Superior temporal gyrus (tissue), 1 donor: ENCODE data around the gene SAA2.
A peak's percentile ranks its signal among the peaks of the same experiment; 100 is the strongest.
"Not testable (repeated sequence)": the region's sequence is repeated elsewhere in the genome, so short reads cannot be mapped to it uniquely, and the experiment has no call there.

Experiments used
- DNase-seq: peaks from one replicate; pipeline ENCODE4 v3.0.0-alpha.2; 2016; ENCODE audit errors: extremely low spot score

Gene SAA2

GRCh38 chr11:18253233-18253632 lies 4.8 kb upstream of the SAA2 start:
- no peak for DNase-seq

DNA sequence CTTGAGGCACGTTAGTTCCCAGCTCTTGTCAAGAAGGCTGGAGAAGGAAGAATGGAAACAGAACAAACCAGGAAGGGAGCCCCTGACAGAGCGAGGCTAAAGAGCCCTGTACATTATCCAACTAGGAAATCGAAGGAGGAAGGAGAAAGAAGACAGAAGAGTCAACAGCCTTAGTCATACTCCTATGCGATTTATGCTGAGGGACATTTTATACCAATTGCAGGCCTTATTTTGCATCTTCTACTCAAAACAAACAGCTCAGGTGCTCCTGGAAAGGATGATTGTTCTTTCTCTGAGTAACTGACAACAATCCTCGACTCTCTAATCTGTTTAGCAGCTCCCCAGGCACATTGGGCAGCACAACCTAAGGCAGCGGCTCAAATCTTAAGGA lies 1.3 kb downstream of the SAA2 start:
- not testable (repeated sequence) for DNase-seq

GRCh38 chr11:18246379-18247190 lies 1.9 kb downstream of the SAA2 start:
- DNase-seq, result not testable (repeated sequence)

DNA sequence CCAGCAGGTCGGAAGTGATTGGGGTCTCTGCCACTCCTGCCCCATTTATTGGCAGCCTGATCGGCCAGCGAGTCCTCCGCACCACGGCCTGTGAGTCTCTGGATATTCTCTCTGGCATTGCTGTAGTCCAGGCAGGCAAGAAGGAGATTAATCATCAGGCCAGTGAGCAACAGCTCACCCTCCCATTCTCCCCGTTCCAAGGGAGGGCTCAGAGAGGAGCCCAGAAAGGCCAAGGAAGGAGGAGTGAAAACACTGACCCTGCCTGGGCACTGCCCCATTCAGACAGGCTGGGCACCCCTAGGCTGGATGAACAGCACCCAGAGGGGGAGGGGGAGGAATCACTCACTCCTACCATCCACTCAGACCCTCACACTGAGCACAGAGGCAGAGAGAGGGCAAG lies 3.1 kb downstream of the SAA2 start:
- no peak for DNase-seq

GRCh38 chr11:18243783-18244362 lies 4.6 kb downstream of the SAA2 start:
- DNase-seq, result peak; percentile 29

DNA sequence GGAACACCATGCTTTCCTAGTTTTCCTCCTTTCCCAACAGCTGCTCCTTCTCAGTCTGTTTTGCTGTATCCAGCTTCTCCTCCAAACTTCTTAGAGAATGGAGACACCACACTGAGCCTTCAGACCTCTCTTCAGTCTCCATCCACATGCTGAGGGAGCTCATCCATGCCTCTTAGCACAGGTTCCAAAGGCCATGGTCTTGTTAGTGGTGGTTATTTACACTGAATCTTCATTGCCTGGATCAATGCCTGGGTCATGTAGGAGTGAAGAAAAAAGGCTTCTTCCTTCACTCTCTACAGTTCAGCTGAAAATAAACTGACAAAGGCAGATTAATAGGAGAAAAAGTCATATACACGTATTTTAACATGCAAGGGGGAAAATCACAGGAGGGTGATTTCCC lies 8.8 kb downstream of the SAA2 start:
- DNase-seq, result no peak

DNA sequence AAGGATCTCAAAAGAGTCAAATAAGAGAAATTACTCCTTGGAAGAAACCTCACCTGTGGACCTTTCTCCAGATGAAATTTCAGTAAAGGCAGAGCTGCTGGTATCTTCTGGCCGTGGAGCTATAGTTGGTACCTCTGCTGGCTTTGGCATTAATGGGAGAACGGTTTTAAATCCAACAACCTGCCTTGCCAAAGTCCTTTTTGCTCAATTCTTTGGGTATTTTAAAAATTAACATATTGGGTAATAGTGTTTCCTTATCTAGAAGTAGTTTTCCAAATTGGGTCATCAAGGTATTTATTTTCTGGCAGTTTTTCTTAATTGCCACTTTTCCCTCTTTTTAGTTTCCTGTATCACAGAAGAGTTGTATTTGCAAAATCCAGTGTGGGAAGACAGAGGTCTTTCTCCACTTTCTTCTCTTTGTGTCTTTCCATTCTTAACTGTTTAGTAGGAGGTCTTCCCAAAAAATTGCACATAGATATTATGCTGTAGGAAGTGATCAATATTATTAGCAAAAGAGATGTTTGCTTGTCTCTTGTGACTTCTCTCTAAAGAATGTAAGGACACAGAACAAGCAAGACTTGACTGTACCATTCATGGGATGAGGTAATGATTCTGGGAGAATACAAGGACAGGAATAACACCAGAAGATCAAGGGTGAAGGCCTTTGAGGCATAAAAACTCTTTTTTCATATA lies 11.7 kb downstream of the SAA2 start, which contains the start of gene SAA4:
Gene SAA4, minus strand, starts transcription at position 139 of the 693 bp plus-strand sequence. CDS start 876 bp downstream, outside the sequence.
- DNase-seq, result no peak

DNA sequence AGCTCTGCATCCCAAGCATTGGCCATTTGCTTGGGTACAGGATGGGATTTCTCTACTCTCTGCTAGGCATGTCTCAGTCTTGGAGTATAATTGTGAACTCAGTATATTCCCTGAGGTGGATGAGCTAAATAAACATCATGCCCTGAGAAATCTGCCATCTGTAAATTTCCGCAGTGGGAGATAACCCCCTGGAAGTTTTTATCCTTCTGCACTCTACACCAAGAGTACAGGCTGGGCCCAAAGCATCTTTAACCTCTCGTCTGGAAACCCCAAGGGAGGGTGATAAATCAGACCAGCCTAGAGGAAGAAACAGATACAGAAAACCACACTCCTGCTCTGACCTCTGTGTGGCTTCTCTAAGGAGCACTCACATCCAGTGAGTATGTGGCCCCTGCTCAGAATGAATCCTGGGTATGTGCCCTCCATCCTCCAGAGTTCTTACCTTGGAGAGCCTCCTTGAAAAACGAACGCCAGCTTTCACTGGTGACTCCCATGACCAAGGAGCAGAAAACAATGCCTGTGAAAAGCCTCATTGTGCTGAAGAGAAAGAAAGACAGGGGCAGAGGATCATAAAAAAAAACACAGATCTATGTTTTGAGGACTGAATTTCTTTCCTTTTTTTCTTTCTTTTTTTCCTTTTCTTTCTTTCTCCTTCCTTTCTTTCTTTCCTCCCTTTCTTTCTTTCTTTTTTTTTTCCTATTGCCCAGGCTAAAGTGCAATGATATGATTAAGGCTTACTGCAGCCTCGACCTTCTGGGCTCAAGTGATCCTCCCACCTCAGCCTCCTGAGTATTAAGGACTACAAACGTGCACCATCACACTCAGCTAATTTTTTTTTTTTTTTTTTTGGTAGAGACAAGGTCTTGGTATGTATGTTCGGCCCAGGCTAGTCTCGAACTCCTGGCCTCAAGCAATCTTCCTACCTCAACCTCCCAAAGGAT lies 12.8 kb downstream of the SAA2 start:
- DNase-seq, result no peak

GRCh38 chr11:18233912-18234311 lies 14.6 kb downstream of the SAA2 start:
- no peak for DNase-seq

DNA sequence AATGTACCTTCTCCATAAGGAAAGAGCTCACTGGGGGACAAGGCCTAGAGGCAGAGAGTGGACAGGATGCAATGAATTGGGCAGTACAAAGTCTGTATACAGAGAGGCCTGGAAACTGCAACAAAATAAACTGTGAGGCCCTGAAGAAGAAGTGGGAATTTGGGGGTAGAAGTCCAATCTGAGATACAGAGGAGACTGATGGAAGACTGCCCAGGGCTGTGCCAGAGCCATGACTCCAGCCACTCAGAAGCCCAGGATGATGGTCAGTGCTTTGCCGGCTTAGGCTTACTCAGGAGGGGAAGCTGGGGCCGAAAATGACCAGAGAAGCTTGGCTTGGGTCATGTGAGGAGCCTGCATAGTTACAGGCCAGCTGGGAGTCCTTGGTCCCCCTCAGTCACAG lies 17.6 kb downstream of the SAA2 start:
- DNase-seq, result no peak

DNA sequence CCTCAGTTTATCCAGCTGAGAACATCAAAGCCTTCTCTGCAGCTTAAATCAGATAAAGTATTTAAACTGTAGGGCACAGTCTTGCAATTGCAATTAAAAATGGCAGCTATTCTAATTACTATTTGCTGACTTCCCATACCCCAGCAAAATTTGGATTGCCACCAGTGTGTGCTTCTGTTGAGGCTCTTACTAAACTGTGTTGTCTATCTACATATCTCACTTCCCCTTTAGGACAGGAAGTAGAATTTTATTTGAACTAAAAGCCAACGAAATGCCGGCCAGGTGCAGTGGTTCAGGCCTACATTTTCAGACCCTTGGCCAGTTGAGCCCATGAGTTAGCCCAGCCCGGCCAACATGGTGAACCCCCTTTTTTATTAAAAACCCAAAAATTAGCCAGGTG lies 19.0 kb downstream of the SAA2 start:
- no peak for DNase-seq

GRCh38 chr11:18225913-18226312 lies 22.6 kb downstream of the SAA2 start:
- DNase-seq, result no peak

DNA sequence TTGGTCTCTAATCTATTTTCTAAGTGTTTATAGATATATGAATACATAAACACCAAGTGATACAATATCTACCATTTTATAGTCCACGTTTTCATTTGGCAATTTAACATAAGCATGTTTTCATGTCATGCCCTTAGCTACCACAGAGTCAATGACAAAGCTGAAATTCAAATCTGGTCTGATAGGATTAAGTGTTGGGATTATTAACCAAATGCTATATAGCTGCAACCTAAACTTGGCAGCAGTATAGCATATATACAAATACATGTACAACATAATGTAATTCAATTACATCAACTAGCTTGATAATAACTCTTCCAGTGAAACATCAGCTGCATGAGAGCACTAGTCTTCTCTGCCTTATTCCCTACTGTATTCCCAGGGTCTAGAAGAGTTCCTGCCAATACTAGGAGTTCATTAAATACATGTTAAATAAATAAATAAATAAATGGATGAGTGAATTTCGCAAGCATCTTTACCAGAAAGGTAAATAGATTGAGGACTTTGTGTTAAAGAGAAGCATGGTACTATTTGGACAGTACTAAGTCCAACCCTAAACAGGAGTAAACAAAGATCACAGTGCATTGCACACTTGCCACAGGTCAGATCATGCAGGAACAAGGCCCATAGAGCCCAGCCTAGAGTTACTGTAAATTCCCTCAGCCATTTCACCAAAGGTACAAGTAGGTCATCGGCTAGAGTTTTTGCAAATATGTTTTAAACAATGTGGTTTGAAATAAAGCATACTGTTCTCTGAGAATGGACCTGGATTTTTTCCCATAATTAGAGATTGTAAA lies 24.7 kb downstream of the SAA2 start:
- no peak for DNase-seq

DNA sequence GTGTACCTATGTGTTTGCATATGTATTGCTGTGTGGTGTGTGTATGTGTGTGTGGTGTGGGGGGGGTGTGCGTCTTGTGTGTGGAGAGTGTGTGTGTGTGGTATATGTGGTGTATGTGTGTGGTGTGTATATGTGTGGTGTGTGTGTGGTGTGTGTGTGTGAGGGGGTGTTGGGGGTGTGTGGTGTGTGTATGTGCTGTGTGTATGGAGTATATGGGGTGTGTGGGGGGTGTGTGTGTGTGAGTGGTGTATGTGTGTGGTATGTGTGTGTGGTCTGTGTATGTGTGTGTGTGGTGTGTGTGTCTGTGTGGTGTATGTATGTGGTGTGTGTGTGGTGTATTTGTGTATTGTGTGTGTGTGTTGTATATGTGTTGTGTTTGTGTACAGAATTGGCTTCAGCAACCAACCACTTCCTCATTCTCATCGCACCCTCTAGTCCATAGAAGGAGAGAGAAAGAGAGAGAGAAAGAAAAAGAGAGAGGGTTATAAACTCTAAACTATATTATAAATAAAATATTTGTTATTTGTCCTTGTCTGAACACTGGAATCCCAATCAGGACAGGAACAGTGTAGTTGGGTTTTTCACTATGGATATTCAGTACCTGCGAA lies 25.6 kb downstream of the SAA2 start:
- DNase-seq, result no peak

DNA sequence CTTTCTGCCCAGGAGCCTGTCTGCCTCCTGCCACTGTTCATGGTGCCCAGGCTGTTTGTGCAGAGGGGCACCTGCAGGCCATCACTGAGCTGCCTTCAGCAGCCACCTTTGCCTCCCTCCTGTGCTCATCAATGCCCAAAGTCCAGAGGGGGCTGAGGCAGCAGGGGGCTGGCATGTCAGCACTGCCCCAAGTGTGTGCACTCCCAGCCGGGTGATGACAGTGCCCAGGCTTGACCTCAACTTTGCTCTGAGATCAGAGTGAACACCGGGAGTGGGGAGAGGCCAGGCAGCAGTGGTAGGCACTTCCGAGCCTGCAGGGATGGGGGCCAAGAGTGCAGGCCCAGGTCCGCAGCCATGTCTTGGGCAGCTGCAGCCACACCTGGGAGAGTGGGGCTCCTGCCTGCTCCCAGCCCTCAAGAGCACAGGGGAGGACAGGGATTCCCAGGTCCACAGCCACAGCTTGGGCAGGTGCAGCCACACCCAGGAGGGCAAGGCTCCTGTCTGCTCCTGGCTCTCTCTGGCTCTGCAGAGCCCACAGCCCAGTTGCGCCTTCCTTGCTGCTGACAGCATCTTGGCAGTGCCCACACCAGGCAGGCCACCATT lies 27.1 kb downstream of the SAA2 start:
- no peak for DNase-seq

GRCh38 chr11:18209058-18209457 lies 39.4 kb downstream of the SAA2 start:
- no peak for DNase-seq

DNA sequence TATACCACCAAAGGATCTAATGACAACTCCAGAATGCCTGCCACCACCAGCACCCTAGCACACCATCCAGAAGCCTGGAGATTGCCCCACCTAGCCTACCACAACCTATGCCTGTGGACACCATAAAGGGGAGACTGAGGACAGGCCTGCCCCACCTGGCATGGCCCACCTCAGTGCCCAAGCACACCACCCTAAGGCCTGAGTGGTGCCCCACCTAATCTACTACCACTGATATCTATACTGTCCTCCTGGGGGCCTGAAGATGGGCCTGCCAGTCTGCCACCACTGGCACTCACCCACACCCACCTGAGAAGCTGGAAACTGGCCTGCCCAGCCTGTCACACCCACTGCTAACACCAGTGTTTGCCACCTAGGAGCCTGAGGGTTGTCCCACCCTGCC lies 43.7 kb downstream of the SAA2 start:
- no peak for DNase-seq

DNA sequence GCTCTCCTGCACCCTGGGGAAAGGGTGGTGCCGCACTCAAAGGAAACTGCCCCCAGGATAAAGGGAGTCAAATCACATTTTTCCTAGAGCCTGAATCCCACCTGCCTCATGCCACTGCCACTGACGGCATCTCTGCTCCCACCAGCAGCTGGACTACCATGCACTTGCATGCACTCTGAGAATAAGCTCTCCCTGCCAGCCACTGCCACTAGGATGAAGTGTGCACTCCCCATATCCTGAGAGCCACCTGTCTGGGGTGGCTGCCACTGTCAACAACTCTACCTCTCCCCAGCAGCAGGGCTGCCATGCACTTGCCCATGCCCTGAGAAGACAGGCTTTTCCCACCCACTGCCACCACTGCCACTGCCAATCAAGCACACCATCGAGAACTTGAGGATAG lies 44.2 kb downstream of the SAA2 start:
- no peak for DNase-seq

- DNase-seq, result no peak
Observed at GRCh38 chr11:18203723-18204122, 44.7 kb downstream of the SAA2 start.

GRCh38 chr11:18197738-18198137 lies 50.7 kb downstream of the SAA2 start:
- not testable (repeated sequence) for DNase-seq
